Hepatocyte (in vitro differentiated cells): ENCODE data around the gene LAPTM5. TPM values are rescaled to one million over a fixed set of nuclear protein-coding genes. Genes with fewer than 3 reads are reported as not detected.
A peak's percentile ranks its signal among the peaks of the same experiment; 100 is the strongest.

Source experiments
- DNase-seq: peaks from one replicate; pipeline ENCODE4 v3.0.0-alpha.2; 2016; ENCODE audit warnings: low spot score
- H2AFZ ChIP-seq: fragments of 200-600 bp; sonication (generic); 2 replicates; pipeline ENCODE4 v1.6.0; 2016; ENCODE audit warnings: antibody characterized with exemption, mild to moderate bottlenecking
- H3K27ac ChIP-seq: fragments of 200-600 bp; sonication (generic); 2 replicates; pipeline ENCODE4 v1.5.1; 2016; ENCODE audit warnings: mild to moderate bottlenecking
- H3K27me3 ChIP-seq: fragments of 200-600 bp; sonication (generic); 2 replicates; pipeline ENCODE4 v1.6.1; 2016
- H3K36me3 ChIP-seq: fragments of 200-600 bp; sonication (generic); replicated peaks from 2 replicates; pipeline ENCODE4 v1.5.1; 2016; ENCODE audit warnings: low read depth; ENCODE audit not compliant: insufficient read depth
- H3K4me1 ChIP-seq: fragments of 200-600 bp; sonication (generic); 2 replicates; pipeline ENCODE4 v1.5.1; 2016; ENCODE audit warnings: mild to moderate bottlenecking, moderate library complexity; ENCODE audit not compliant: insufficient read depth
- H3K4me2 ChIP-seq: fragments of 200-600 bp; sonication (generic); 2 replicates; pipeline ENCODE4 v1.6.0; 2016
- H3K4me3 ChIP-seq: fragments of 200-600 bp; sonication (generic); 2 replicates; pipeline ENCODE4 v1.5.1; 2016; ENCODE audit warnings: mild to moderate bottlenecking
- H3K79me2 ChIP-seq: fragments of 200-600 bp; sonication (generic); 2 replicates; pipeline ENCODE4 v1.6.0; 2017; ENCODE audit warnings: mild to moderate bottlenecking
- H3K9me2 ChIP-seq: fragments of 200-600 bp; sonication (generic); replicated peaks from 2 replicates; pipeline ENCODE4 v1.6.0; 2017; ENCODE audit warnings: mild to moderate bottlenecking; ENCODE audit not compliant: insufficient read depth
- H3K9me3 ChIP-seq: fragments of 200-600 bp; sonication (generic); 2 replicates; pipeline ENCODE4 v1.5.1; 2016; ENCODE audit warnings: low read depth, mild to moderate bottlenecking
- H4K20me1 ChIP-seq: fragments of 200-600 bp; sonication (generic); 2 replicates; pipeline ENCODE4 v1.6.0; 2016; ENCODE audit warnings: mild to moderate bottlenecking; ENCODE audit not compliant: insufficient read depth, poor library complexity, severe bottlenecking
- EZH2 ChIP-seq: fragments of 200-600 bp; sonication (generic); IDR thresholded peaks from 2 replicates; pipeline ENCODE4 v1.6.1; 2016; ENCODE audit warnings: antibody characterized with exemption, mild to moderate bottlenecking, borderline replicate concordance
- EZH2phosphoT487 ChIP-seq: fragments of 200-600 bp; sonication (generic); IDR thresholded peaks from one replicate; pipeline ENCODE4 v1.6.1; 2018; ENCODE audit warnings: antibody characterized with exemption, mild to moderate bottlenecking, low read depth, moderate library complexity; ENCODE audit not compliant: unreplicated experiment, severe bottlenecking
- WGBS: methylation state at CpG from one replicate; pipeline ENCODE4 v1.1.6; 2016; ENCODE audit warnings: low lambda C conversion rate; ENCODE audit errors: missing lambda C conversion rate; 5-methylcytosine and 5-hydroxymethylcytosine counted together
- polyA plus RNA-seq: library from polyadenylated mRNA; unstranded; fragments of >200 nt; fragmentation: Nextera tagmentation; extraction: Ambion mirVana; gene quantifications from 2 replicates; pipeline ENCODE4 v1.2.1, GENCODE V29; 2016
- total RNA-seq: library from RNA; depleted of rRNA; stranded (reverse); fragments of >200 nt; gene quantifications from 2 replicates; pipeline ENCODE4 v1.2.3, GENCODE V29; 2014
- TF ChIP-seq, protein P1 (sequence below): fragments of 200-600 bp; sonication (generic); IDR thresholded peaks from 2 replicates; pipeline ENCODE4 v1.5.1; 2016; ENCODE audit warnings: antibody characterized with exemption, mild to moderate bottlenecking; ENCODE audit not compliant: poor library complexity

LAPTM5 gene
- total and polyA plus RNA-seq, 2 experiments from 2014 or later = 2.6 to 3.2 TPM

GRCh38 chr1:30781906-30782305, 24.3 kb upstream of the LAPTM5 start:
- H4K20me1 ChIP-seq = no peaks in the 10 kb centered on the region
- H3K4me3 ChIP-seq = no peak overlapping the region
- no peaks in the 10 kb centered on the region for H3K9me2 ChIP-seq
- H2AFZ ChIP-seq = no peak overlapping the region
- TF ChIP-seq, protein P1, sequence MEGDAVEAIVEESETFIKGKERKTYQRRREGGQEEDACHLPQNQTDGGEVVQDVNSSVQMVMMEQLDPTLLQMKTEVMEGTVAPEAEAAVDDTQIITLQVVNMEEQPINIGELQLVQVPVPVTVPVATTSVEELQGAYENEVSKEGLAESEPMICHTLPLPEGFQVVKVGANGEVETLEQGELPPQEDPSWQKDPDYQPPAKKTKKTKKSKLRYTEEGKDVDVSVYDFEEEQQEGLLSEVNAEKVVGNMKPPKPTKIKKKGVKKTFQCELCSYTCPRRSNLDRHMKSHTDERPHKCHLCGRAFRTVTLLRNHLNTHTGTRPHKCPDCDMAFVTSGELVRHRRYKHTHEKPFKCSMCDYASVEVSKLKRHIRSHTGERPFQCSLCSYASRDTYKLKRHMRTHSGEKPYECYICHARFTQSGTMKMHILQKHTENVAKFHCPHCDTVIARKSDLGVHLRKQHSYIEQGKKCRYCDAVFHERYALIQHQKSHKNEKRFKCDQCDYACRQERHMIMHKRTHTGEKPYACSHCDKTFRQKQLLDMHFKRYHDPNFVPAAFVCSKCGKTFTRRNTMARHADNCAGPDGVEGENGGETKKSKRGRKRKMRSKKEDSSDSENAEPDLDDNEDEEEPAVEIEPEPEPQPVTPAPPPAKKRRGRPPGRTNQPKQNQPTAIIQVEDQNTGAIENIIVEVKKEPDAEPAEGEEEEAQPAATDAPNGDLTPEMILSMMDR = no peak
- TF ChIP-seq EZH2phosphoT487 = no peak
- no peak for TF ChIP-seq EZH2
- peaks cover 8% of the 10 kb centered on the region for H3K4me1 ChIP-seq
- WGBS = 77% methylated on average over 10 of the region's 10 CpGs
- H3K9me3 ChIP-seq = no peaks in the 10 kb centered on the region
- H3K4me2 ChIP-seq = no peak overlapping the region
- no peaks in the 10 kb centered on the region for H3K36me3 ChIP-seq
- no peak overlapping the region for H3K27ac ChIP-seq
- DNase-seq = no peak
- no peaks in the 10 kb centered on the region for H3K79me2 ChIP-seq
- no peaks in the 10 kb centered on the region for H3K27me3 ChIP-seq

DNA sequence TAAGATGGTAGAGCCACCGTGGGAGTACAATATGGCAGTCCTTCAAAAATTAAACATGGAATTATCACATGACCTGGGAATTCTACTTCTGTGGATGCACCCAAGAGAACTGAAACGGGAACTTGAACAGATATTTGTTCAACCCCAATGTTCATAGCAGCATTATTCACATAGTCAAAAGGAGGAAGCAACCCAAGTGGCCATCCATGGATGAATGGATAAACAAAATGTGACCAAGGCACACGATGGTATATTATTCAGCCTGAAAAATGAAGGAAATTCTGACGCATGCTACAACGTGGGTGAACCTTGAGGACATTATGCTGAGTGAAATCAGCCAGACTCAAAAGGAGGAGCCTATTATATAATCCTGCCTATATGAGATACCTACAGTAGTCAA, 22.8 kb upstream of the LAPTM5 start:
- H3K36me3 ChIP-seq = no peaks in the 10 kb centered on the region
- H2AFZ ChIP-seq = no peak overlapping the region
- no peaks in the 10 kb centered on the region for H3K9me2 ChIP-seq
- H3K27ac ChIP-seq = no peak overlapping the region
- DNase-seq = no peak
- no peaks in the 10 kb centered on the region for H4K20me1 ChIP-seq
- H3K9me3 ChIP-seq = no peaks in the 10 kb centered on the region
- H3K4me3 ChIP-seq = no peak overlapping the region
- no peaks in the 10 kb centered on the region for H3K79me2 ChIP-seq
- H3K4me1 ChIP-seq = peaks cover 8% of the 10 kb centered on the region
- no peaks in the 10 kb centered on the region for H3K27me3 ChIP-seq
- TF ChIP-seq, protein P1 = no peak
- TF ChIP-seq EZH2 = no peak
- no peak for TF ChIP-seq EZH2phosphoT487
- H3K4me2 ChIP-seq = no peak overlapping the region
- WGBS = 71% methylated on average over 5 of the region's 5 CpGs

- Histone ChIP-seq H3K36me3 (no peaks in the 10 kb centered on the region), H4K20me1 (no peaks in the 10 kb centered on the region), H3K9me2 (no peaks in the 10 kb centered on the region), H3K4me2 (no peak overlapping the region), H3K79me2 (no peaks in the 10 kb centered on the region), H3K27ac (no peak overlapping the region), H3K4me3 (no peak overlapping the region), H3K4me1 (peaks cover 8% of the 10 kb centered on the region), H3K9me3 (no peaks in the 10 kb centered on the region), H3K27me3 (no peaks in the 10 kb centered on the region), H2AFZ (no peak overlapping the region)
- WGBS = 33% methylated on average over 12 of the region's 12 CpGs
- peak; percentile 87 for DNase-seq
- TF ChIP-seq, protein P1 = peak; percentile 95
- TF ChIP-seq EZH2phosphoT487 = no peak
Observed at GRCh38 chr1:30779294-30780071, 21.9 kb upstream of the LAPTM5 start.
